ENCODE data around the gene BCAS3.
"Not testable (repeated sequence)": the region's sequence is repeated elsewhere in the genome, so short reads cannot be mapped to it uniquely, and the experiment has no call there.

Gene BCAS3

DNA sequence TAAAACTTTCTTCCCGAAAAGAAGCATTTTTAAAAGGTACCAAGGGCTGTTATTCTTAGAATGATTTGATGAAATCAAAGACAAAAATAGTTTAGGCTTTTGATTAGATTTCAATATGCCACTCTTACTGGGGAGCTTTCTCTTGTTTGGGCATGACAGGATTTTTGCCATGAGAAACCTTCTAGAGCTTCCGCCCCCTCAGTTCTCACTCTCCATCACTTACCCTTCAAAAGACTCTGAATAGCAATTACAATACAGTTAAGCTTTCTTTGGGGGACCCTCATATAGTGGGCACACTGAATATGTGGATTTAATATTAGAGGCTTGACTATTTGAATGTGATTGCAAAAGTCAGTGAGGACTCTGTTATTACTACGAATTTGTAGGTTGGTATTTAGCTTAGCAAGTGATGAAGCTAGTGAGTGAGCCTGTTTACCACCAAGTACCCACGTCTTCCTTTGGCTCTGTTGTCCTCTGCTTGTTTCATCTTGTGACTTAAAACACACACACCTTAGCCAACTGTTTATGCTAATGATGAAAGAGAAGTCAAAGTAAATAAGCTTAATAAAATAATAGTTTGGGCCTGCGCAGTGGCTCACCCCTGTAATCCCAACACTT, 563.3 kb downstream of the BCAS3 start:
- no peak for DNase-seq

DNA sequence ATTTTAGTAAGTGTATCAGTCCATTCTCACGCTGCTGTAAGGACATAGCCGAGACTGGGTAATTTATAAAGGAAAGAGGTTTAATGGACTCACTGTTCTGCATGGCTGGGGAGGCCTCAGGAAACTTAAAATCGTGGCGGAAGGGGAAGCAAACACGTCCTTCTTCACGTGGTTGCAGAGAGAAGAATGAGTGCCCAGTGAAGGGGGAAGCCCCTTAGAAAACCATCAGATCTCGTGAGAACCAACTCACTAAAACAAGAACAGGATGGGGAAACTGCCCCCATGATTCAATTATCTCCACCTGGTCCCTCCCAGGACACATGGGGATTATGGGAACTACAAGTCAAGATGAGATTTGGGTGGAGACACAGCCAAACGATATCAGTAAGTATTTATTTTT, 567.3 kb downstream of the BCAS3 start:
- not testable (repeated sequence) for DNase-seq

DNA sequence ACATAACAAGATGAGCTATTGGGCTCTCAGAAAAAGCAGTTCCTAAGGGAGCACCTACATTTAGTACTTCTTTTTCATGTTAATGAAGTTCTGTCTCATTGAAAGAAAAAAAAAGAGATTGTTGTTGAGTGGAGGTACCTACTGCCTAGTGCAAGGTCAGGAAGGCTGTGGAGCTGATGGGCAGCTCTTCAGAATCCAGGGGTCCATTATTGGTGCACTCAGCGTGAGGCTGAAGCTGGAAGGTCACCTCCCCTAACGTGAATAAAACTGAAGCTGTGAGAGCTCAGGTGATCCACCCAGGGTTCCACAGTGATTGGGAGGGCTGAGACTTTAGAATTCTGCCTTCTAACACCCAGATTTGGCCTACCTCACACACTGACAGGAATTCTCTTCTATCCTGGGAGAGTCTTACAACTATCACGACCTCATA, 568.1 kb downstream of the BCAS3 start:
- no peak for DNase-seq

DNA sequence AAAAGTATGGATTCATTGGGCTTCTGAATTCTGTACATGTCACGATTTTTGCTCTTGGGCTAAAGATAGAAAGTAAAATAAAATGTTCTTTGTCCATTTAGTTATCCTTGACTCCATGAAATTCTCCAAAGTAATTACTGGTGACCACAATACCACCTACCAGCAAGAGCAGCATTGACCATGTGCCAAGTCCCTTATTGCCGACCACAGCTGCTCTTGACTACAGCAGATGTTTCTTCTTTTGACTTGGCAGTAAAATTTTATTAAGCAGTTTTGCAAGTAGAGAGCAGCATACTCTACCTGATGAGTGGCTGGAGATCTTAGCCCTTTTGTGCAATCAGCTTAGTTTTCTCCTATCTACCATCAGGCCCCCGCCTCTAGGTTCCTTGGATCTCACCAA, 569.8 kb downstream of the BCAS3 start:
- no peak for DNase-seq

DNA sequence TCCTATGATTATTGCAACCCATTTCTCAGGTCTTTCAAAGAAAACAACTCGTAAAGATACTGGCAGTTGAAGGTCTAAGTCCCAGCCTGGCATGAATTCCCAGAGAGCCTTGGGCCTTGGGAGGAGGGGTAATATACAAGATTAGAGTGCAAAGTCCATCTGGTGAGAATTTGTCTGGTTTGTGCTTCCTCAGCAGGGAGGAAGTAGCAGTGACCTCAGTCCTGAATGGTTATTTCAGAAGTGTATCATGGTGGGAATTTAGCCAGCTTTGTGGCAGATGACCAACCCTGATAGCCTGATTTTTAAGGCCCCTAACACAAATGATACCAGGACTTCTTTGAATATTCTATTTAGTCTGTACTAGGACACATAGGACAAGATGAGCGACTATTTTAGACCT, 570.7 kb downstream of the BCAS3 start:
- DNase-seq, result no peak

DNA sequence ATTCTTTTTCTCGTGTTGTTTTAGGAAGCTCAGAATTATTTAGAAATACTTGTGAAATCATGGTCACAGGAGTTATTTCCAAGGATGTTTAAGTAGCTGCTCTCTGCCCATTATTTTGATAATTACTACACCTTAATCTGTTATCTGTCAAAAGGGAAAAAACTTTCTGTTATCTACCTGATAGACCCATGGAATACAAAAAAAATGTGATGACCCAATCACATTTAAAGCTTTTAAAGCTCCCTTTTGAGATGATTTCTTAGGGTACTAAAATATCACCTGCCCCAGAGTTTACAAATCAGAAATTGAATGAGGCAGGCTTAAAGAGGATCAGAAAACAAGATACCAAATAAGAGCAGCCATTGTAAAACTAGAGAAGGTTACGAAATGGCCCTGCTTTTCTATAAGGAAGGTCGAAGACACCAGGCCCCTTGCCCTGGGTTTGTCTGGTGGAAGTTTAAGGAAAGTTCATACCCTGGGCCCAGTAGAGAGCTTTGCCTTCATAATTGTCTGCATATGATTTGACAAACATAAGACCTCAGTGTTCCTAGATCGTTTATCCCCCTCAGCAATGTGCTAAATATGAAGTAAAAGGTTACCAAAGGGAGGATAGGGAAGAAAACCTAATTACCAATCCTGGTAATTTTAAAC, 572.1 kb downstream of the BCAS3 start:
- DNase-seq, result no peak

DNA sequence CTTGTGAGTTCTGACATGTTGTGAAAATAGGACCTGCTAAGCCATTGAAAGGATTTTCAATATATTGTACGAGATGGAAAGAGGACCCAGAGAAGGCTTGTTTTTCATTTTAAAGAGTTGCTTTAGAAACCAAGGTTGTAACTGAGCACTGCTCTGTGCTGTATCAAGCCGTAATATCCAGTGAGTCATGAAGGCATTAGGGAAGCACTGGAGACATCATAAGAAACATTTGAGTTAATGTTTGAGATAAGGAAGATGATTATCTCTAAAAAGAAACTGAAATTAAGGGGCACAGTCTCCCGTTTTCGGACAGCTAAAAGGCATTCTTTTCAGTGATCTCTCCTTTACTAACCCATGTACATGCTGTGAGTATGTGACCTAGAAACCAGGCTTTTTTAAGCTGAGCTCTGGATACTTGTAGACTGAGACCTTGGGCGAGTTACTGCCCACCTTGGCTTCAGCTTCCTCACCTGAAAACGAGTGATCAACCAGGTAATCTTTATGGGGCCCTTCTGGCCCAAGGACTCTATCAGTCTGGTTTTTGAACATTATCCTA, 572.8 kb downstream of the BCAS3 start:
- DNase-seq, result no peak

DNA sequence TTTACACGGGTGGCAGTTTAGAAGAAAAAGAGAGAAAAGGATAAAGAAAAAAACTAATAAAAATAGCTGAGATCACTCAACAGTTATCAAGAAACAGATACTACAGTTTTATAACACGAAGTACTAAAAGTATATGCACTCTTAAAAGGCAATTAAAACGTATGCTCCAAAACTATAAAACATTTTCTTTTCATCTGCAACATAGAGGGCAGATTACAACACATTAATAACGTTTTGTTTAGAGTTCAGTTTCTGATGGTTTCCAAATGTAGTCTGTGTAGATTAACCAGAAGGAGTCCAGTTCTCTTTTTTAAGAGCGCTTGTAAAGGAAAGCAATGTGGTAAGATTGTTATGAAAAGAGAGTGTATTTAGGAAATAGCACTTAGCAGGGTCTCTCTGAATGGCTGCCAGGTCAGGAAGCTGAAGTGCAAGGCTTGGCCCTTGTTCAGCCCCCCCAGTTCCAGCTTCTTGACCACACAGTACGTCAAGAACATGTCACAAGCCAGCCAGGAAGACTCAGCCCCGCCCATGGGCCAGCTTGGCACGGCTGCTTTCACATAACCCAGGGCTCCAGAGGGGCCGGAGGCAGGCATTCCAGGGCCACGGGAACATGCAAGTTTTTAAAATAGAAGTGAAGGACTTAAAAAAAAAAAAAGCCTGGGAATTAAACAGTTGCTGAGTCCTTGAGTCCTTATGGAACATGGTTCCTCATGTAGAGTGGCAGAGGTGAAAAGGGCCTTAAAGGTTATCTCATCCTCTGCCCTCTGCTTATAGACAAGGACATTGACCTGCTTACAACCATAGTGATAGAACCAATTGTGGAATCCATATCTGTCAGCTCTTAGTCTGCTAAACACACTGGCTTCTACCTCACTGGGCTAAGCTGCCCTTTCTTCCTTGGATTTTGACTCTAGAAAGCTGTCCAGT, 574.6 kb downstream of the BCAS3 start:
- no peak for DNase-seq

DNA sequence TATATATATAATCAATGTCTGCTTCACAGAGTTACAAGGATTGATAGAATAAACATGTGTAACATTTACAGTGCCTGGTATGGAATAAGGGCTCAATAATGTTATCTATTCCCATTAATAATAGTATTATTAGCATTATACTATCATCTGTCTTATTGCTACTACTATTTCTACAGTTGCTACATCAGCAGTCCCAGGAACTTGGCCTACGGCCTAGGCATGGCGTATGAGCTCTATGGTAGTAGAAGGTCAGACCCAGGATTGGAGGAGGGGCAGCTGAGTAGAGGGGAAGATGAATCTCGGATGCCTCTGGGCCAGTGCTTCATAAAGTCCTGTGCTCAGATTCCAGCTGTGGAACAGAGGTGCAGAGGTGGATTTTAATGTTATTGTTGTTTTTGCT, 575.7 kb downstream of the BCAS3 start:
- no peak for DNase-seq

DNA sequence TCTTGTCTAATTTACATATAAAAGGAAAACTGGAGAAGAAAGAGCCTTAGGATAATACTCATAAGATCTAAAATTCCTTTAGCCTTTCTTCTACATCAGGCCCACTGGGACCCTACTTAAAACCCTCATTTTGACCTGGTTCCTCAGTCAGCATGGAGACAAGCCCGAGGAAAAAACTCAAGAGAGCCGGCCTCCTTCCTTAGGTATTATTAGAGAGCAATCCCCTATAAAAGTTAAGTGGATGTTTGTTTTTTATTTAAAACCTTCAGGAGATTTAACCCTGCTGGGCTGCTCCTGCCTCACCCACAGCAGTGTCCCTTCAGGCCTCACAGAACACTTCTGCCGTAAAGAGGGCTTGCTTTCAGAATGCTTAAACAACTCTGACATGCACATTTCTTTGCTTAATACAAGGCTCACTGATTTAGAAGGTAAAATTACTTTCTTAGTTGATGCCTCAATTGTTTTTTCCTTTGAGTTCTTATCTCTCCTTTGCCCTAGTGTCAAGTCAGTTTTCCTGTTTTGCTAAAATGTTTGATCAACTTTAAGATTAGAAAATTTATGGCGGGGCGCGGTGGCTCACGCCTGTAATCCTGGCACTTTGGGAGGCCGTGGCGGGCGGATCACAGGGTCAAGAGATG, 576.4 kb downstream of the BCAS3 start:
- no peak for DNase-seq

DNA sequence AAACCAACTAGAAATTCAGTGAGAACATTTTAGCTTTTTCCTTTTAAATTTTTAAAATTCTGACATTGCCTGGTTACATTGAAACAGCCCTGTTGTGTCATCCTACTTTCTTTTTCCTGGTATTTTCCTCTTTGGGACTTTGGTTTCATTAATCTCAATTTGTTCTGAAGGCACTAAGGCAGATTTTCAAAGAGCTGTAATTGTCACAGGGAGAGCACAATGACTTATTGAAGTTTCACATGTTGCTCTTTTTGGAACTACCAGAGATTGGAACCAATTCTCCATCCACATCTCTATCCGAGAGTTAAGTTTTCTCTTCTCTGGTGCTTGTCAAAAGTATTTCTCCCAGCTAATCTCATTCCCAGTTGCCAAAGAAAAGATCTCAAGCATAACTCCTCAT, 577.3 kb downstream of the BCAS3 start:
- no peak for DNase-seq

DNA sequence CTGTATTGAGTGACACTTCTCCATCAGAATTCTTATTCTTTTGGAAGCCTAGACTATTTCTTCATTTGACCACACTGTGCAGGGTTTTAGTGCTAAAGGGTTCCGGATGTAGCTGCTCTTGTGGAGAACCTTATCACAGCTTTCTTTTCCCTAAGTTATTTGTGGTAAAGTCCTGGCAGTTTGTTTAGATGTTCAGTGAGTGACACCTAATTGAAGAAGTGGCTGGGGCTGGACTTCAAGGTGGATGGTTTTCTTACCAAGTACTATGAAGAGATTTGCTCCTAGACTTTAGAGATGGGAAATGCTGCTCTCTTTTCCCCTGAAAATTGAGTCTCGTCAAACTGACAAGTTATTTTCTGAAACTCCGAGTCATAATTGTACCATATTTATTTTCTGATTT, 578.0 kb downstream of the BCAS3 start:
- no peak for DNase-seq

DNA sequence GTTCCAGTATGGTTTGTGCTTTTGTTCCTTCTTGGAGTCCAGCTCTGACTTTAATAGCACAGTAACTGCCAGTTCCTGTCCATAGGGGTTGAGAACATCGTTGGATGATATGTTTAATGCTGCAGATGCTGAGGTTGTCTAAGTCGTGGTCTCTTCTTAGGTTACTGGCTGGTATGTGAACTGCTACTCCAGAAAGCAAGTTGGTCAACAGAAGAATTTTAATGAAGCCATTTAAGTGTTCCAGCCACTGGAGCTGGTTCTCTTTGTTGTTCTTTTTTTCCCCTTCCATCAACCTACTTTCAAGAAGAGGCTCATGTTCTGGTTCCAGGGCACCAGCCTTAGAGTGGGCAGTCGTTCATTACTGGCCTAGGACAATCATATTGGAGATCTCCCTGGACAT, 581.7 kb downstream of the BCAS3 start:
- no peak for DNase-seq

DNA sequence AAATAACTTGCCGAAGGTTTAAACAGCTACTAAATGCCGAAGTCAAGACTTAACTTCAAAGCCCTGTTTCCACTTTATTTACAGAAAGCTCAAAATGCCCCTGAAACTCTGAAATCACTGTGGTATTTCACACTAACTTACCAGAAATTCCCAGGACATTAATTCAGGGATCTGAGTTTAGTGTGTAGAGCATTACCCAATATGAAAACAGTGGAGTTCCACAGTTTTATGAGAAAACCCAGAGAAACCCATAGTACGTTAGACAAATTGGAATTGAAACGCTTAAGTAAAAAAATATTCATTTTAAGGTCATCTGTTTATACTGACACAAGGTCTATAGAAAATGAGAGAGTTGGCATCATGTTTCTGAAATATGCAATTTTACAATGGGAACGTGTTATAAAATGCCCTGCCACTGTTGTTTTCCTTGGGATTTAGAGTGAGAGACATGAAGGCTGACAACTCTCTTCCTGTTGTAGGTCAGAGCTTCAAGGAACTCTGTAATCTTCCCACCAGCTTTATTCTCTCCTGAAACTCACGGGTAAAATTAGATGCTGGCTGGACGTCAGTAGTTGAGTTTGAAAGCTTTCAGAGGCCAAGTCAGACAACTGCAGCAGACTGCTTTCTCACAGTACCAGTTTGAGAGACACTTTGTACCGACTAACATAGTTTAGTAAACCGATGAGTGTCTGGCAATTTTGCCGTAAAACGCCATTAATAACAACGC, 582.6 kb downstream of the BCAS3 start:
- DNase-seq, result no peak

DNA sequence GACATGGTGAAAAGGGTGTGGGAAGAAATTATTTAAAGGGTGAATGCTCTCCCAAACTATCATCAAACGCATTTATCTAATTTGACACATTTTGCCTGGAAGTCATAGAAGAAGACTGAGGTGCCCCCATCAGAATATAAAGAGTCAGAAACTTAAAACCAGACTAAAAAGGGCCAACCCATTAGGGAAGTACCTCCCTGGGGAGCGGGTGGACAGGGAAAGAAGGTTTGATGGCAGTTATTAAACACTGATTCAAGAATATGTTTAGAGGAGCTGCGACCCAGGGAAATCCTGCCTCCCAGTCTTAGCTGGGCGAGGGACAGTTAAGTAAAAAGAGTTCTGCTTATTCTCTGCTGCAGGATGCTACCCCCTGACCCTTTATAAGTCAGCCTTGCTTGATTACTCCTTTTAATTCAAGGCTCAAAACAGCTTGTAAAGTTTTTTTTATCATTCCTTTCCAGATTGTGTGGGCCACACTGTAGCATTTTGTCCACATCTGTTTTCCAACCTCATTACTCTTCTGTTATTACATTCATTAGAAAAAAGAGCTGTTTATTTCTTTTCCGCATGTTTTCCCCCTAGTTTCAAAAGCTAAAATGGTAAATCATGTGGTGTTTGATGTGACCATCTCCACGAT, 583.5 kb downstream of the BCAS3 start:
- DNase-seq, result no peak

DNA sequence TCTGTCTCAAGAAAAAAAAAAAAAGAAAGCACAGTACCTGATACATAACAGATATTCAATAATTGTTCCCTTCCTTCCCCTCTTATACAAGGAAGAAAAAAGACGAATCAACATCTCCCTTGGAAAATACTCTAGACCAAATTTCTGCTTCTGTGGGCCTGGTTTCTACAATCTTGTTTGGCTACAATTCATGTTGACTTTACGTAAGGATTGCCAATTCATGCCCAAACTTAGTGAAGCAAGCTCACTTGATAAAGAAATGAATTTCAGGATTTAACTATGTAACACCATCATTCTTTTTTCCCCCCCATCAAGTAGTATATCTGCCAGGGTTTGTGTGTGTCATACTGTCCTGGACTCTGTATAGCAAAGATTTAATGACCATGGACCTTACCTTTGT, 587.7 kb downstream of the BCAS3 start:
- DNase-seq, result no peak

DNA sequence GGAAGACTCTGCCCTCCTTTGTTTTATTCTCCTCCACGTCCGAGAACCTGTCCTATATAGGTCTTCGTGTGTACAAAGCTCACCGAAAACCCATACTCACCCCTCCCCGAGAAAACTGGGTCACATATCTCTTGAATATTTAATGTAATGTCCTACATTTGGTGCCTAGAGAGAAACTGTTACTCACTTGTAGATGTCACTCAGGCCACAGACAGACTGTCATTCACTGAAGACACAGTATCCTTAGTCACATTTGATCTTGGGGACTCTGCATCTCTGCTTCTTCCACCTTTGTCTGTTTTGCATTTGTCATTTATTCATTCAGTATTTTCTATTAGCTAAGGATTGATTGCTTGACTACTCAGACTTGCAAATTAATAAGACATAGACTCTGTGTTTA, 590.2 kb downstream of the BCAS3 start:
- DNase-seq, result no peak

DNA sequence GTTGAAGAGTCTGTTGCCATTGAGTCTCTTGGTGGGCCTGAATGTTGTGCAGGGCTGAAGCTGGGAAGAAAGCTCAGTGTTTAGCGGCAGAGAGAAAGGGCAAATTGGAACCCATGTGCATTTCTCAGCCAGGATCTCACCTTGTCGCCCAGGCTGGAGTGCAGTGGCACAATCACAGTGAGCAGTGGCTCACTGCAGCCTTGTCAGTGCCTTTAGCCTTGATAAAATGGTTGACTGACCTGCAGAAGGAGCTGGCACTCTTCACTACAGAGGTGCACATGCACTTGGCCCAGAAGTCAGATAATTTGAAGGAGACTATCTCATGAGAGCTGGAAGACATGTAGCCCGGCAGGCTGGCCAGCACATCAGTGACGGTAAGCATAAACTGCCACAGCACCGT, 597.7 kb downstream of the BCAS3 start:
- DNase-seq, result no peak

DNA sequence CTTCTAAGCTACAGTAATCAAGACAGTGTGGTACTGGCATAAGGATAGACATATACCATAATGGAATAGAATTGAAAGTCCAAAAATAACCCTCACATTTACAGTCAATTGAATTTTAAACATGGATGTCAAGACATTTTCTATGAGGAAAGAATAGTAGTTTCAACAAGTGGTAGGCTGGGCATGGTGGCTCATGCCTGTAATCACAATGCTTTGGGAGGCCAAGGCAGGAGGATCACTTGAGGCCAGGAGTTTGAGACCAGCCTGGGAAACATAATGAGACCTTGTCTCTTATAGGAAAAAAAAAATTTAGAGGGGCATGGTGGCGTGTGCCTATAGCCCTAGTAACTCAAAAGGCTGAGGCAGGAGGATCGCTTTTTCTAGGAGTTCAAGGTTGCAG, 599.2 kb downstream of the BCAS3 start:
- no peak for DNase-seq

DNA sequence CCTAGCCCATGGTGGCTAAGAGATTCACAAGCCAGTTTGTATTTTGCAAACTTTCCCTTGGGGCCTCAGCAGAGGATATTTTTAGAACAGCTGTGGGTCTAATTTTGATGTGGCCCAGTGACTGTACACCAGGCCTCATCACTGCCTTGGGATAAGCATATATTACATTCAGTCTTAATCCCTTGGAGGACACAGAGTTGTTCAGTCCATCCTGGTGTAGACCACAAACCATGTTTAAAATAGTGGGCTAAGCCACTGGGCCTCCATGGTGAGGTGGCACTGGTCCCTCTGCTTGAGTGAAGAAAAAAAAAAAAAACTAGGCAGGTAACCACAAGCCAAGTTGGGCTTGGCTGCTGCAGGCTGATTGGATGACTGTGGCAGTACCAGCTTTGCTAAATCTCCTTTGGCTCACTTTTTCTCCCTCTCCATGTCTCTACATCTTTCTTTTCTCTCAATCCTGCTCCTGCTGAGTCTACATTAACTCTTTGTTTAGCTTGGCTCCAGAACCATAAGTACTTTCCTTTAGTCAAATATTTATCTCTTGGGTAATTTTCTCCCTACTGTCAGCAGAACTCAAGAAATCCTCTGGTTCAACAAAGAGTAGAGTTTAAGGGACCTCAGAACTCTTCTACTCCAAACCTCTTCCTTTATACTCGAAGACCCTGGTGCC, 602.0 kb downstream of the BCAS3 start:
- DNase-seq, result no peak

DNA sequence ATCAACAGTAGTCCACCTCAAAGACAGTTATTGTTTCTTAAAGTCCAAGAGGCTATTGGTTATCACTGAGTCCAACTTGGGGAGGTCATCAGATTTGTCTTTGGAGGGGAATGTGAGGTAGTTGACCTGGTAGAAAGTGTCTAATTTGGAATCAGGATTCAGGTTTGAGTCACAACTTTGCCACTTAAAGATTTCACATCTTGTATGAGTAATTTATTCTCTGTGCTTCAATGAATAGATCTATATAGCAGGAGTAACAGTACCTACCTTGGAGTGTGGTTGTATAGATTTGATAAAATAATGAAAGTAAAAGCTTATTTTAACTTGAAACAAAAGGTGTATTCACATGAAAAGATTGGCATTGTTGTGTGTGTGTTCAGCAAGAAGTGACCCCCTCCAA, 602.7 kb downstream of the BCAS3 start:
- DNase-seq, result no peak
